HL-60/S4 treated with phorbol 12-myristate 13-acetate at 8.2 ng/mL for 4 days and 3 days (cell line): ENCODE results near the gene DNAJC22.
"Not testable (repeated sequence)": the region's sequence is repeated elsewhere in the genome, so short reads cannot be mapped to it uniquely, and the experiment has no call there.

Source experiments
- in situ Hi-C: fragments of 300-500 bp; cut with MboI; formaldehyde crosslinking; loops from 2 replicates; pipeline ENCODE4 v1.15.0; 2022; ENCODE audit warnings: low sequenced_read_pairs

DNAJC22 gene

DNA sequence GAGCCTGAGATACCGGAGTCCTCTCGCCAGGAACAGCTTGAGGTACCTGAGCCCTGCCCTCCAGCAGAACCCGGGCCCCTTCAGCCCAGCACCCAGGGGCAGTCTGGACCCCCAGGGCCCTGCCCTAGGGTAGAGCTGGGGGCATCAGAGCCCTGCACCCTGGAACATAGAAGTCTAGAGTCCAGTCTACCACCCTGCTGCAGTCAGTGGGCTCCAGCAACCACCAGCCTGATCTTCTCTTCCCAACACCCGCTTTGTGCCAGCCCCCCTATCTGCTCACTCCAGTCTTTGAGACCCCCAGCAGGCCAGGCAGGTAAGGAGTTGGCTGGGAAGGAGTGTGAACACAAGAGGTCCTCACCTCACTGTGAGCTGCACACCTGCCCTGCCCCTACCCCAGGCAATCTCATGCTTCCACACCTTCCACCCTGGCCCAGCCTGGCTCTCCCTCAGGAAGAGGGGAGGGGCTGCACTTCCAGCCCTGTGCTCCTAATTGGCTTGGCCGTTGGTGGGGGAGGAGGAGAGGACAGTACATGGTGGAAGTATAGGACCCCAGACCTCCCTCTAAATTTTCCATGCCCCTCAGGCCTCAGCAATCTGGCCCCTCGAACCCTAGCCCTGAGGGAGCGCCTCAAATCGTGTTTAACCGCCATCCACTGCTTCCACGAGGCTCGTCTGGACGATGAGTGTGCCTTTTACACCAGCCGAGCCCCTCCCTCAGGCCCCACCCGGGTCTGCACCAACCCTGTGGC lies 15.9 kb upstream of the DNAJC22 start:
- in situ Hi-C loops = no loop called here

DNA sequence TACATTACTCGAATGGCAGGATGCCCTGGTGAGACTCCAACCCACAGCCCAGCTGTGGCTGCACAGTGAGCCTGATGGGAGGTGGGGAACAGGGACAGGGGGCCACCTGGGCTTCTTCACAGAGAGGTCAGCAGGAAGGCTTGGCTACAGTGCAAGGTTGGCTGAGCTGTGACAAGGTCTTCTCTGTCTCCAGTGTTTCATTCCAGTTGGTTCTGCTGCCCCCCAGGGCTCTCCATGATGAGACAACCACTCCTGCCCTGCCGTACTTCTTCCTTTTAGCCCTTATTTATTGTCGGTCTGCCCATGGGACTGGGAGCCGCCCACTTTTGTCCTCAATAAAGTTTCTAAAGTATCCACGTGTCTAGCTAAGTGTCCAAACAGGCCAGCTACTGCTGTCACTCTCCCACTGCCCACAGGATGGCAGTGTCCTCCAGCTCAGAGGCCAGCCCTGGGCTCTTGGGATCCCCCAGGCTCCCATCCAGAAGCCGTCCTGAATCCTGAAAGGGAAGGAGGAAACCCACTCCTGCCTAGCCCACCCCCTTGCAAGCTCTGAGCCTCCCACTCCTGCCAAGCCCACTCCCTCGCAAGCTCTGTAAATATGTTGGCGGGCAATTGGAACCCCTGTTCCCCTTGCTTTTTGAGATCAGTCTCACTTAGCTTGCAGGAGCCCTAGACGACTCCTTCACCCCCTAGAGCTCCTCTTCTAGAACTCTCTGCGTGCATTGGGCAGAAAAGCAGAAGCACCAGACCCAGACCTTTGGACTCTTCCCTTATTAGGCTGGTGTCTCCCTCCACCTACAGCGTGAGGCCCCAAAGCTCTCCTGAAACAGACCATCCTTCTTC lies 15.1 kb upstream of the DNAJC22 start:
- in situ Hi-C loops = no loop called here

DNA sequence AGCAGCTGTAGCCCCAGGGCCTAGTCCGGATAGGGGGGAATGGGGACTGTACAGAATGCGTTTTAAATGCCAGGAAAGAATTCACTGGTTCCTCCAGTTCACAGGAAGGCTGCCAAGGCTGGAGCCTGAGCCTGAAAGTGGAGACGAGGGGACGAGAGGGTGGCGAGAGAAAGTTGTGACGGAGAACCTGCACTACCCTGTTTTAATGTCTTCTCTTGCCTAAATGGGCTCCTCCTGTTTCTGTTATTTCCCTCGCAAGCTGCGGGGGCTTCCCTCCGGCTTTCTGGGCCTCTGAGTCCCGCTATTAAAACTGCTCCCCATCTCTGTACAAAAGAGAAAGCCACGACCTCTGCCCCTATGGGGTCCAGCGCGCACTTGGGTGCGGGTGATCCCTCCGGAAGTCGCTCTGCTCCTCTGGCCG lies 14.2 kb upstream of the DNAJC22 start:
- in situ Hi-C loops = no loop called here

DNA sequence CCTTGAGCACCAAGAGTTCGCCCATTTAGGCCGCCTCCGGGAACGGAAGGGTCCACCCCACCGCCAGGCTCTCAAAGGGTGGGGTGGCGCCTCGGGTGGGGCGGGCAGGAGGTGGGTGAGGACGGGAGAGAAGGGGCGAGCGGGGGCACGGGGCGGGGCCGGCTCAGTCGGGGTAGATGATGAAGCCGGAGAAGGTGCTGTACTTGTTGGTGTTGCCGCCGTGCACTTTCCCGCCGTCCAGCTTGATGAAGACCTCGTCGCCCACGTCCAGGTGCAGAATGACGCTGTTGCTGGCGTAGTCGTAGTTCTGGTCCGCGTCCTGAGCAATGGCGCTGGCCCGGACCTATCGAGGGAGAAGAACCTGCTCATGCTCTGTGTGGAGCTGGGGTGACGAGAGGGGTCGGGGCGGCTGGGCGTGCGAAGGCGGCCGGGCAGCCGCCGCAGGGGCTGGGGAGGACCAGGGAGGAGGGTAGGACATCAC lies 13.8 kb upstream of the DNAJC22 start:
- in situ Hi-C loops = no loop called here

DNA sequence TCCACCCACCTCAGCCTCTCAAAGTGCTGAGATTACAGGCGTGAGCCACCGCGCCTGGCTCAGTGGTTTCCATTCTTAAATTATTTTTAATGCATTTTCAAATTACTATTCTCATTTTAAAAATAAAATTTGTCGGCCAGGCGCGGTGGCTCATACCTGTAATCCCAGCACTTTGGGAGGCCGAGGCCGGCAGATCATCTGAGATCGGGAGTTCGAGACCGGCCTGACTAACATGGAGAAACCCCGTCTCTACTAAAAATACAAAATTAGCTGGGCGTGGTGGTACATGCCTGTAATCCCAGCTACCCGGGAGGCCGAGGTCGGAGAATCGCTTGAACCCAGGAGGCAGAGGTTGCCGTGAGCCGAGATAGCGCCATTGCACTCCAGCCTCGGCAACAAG lies 12.9 kb upstream of the DNAJC22 start:
- in situ Hi-C loops = not testable (repeated sequence)

DNA sequence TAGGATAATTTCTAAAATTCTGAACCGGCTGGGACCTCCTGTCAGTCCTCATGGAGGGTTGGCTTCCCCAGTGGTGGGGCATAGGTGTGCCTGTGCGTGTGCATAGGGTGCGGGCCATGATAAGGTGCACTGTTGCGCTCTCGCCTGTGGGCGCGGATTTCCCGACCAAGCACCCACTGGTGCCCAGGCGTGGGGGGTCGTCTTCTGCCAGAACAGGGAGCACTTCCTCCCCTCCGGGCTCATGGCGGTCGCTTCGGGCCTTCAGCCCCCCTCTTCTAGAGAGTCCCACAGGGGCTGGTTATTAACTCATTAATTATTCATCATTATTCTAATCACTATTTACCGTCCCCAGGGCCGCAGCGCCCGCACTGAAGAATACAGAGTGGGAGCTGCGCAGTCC lies 12.5 kb upstream of the DNAJC22 start:
- in situ Hi-C loops = no loop called here

DNA sequence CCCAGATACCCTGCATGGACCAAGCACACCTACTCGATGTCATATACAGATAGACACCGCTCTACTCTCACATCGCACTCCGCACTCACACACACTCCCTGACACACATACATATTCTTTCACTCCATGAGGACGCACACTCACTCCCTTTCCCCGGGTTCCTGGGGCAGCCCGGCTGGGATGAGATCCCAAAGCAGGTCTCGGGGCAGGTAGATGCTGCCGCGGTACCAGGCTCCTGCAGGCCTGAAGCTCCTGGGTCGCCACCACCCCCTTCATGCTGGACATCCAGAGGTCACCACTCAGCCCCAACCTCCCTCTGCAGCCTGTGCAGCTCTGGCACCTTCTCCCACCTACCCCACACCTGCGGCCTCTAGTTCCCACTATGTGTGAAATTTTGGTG lies 12.0 kb upstream of the DNAJC22 start:
- in situ Hi-C loops = no loop called here

DNA sequence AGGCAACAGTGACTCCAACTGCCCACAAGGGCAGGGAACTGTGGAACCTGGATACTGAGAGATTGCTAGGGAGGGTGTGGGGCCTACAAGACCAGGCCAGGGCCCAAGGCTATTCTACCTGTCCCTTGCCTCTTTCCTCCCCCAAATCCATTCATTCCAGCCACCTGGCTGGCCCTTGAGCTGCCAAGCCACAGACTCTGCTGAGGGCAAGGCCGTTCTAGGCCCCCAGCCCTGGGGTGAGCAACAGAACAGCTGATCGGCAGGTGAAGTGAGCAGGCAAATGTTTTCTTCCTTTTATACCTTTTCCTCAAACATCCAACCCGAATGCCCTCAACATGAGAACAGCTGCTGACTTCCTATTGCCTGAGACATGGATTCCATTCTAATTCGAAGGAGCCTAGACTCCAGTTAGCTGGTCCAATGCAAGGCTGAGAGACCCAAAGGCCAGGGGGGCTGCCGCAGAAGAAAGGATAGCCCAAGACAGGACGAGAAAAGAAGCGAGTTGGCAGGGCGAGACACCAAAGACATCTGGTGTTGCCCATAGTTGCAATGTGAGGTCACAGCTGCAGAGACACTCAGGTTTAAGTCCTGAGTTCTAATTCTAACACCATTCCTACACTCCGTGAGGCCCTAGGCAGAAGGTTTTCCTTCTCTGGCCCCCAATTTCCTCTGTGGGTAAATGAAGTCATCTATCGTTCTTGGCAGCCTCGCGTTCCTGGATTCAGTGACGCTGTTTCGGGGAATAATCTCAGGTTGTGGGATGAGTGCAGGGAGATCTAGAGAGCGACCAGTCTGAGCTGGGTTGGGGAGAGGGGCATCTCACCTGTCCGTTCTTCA lies 11.4 kb upstream of the DNAJC22 start:
- in situ Hi-C loops = no loop called here

DNA sequence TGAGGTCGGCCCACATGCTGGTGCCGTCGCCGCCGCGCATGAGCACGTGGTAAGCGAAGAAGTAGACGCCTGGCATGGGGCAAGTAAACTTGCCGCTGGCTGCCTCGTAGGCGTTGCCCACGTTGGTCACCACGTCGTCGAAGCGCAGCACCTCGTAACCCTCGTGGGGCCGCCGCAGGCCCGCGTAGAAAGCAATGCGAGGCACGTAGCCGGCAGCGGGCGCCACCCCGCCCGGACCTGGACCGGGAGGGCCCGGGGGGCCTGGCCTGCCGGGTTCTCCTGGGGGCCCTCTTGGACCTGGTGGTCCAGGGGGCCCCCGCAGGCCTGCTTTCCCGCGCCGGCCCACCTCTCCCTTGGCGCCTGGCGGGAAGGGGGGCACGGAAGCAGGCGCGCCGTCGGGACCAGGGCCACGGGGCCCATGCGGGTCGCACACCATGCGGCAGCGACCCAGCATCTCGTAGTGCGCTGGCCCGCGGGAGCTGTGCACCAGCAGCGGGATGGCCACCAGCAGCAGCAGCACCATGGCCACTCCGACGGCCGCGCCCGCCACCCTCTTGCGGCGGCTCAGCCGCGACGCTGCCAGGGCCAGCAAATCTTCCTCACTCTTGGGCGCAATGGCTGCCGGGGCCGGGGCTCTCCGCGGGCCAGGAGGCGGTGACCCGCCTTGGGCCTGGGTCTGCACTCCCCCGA lies 10.6 kb upstream of the DNAJC22 start:
- in situ Hi-C loops = no loop called here

DNA sequence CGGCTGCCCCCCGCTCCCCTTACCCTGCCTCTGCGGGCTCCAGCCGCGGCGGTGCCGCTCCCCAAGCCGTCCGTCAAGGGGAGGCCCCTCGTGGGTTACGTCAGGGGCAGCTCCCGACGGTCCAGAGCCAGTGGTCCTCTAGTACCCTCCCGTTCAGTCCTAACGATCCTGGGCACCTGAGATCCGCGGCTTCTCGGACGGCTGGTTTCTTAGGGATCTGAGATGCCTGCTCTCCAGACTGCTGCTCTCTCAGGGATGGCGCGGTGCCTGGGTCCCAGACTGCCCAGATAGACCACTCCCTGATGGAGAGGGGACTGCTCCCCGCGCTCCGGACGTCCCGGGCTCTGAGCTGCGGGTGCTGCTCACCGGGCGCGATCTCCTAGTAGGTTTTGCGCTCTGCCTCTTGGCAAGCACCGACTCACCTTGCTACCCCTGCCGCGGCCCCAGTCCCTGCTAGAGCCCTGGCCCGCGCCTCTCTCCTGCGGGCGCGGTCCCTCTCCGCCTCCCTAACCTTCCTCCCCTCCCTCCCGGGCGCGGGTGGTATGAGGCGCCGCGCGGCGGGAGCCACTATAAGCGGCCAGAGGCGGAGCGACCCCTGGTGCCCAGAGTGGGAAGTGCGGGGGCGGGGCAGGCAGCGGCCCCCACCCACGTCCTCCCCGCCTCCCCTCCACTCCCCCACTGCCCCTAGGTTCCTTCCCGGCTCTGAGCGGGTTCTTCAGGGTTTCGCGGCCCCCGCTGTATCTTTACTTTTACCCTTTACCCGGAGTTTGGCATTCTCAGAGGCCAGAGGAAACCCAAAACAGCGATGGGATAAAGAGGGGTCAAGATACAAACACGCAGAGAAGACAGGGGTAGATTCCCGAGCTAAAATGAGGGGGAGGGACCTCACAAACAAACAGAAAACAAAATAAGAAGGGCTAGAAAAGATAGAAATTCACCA lies 9.8 kb upstream of the DNAJC22 start, which contains the start of gene C1QL4:
C1QL4 (minus strand) TSS at position 544 of the 940 bp plus-strand sequence. CDS start 711 bp downstream, outside the sequence.
- in situ Hi-C loops = no loop called here

DNA sequence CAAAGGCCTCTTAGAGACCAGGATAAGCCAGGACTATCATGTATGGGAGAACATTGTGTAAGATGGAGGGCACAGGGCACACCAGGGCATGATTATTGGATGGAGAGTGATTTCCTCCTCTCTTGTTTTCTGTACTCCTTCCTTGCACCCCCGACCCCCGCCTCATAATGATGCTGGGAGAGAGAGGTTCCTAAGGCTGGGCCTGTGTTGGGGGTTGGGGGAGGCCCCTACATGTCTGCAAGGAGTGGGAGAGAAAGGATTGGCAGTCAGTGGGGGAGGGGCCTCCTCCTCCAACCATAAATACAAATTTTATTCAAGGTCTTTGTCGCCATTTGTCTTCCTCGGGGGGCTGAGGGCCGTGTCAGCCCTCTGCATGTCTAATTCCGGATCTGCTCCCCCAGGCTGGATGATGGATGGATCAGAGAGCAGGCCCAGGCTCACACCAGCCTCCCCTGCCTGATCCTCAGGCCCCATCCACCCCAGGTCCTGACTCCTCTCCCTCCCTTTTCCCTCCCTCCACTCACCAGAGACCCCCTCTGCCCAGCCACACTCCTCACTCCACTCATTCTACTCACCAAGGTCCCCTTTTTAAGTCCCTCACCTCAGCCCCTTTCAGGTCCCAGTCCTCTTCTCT lies 7.7 kb upstream of the DNAJC22 start:
- in situ Hi-C loops = no loop called here

DNA sequence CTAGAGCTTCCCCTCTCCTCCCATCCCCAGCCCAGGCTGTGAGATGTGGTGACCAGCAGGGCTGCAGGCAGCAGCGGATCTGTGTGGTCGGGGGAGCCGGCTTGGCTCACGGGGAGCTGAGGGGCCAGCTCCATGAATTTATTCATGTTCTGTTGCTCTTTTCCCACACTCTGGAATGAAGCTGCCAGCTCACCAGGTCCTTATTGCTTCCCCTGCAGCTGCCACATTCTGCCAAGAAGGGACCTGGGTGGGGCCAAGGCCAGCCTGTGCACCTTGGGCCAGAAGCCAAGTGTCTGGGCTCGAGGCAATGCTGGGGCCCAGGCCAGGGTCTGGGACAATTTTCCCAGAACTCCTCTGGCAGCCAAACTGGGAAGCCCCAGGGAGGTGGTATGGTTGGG lies 7.2 kb upstream of the DNAJC22 start:
- in situ Hi-C loops = no loop called here

DNA sequence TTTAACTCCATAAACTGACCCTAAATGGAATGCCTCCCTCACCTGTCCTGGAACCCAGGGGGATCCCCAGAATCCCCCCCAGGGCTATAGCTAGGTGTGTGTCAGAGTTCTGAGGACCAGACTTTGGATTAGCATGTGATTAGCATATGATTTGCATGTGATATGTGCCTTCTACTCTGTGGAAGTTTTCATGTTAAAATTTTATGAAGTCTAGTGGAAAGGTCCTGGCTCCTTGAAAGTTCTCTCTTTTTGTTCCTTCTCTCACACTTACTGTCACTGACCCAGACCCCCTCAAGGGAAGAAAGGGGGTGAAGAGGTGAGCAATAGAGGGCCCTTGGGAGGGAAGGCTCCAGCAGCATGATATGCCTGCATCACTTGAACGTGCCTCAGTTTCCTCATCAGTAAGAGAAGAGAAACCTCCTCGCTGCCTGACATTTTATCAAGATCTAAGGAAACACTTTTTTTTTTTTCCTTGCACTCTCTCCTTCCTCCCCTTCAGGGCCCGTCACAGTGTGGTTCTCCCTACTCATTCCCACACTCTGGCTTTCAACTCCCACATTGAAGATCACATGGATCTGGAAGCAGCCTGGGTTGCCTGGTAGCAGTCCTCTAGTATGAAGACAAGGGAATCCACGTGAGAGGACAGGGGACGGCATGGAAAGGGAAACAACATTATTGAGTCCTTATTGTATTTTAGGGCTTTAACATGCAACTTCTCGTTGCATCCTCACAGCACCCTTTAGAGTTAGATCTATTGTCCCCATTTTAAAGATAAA lies 6.4 kb upstream of the DNAJC22 start:
- in situ Hi-C loops = loop anchor here (10.0 kb wide), 1 partner anchor 55 kb away; no protein-coding TSS in a partner anchor

DNA sequence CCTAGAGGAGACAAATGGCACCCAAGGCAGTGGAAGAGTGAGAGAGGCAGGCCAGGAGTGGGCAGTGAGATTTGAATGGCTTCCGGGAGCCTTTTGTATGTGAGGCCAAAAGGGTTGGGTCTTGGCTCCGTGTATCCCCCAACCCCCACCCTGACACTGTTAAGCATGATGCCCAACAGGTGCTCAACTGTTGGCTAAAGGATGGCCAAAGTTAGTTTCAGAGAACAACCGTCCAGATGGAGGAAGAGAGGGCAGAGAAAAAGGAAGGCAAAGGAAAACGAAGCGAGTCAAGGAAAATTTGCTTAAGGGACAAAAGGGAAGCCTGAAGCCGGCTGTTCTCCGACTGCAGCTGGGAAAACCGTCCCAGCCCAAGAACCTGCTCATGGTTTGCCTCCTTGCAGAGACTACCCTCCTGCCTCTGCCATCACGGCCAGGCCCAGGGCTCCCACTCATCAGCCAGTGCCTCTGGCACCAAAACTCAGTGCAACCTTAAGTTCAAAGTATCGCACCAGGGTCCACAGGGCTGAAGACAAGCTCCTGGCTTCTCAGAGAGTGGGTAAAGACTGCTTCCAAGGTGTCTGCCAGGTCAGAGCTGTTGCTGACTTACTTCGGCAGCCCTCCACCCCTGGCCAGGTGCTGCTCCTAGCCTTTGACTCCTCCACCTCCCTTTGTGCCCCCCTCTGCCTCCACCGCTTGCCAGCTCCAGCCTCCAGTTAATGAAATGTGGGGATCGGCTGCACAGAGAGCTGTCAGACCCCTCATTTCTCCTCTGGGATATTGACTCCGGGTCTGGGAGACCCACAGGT lies 5.5 kb upstream of the DNAJC22 start:
- in situ Hi-C loops = loop anchor here (10.0 kb wide), 1 partner anchor 56 kb away; no protein-coding TSS in a partner anchor

DNA sequence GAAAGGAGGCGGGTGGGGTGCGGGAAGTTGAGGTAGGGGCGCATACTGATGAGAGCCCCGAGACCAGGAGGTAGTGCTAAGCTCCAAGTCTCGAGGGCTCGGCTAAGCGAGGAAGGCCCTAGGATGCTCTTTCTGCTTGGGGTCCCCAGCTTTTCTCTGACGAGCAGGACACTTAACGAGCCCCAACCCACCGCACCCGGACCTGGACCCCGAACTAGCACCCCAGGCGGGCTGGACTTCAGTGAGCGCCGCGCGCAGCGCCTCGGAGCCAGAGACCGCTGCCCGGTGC lies 5.0 kb upstream of the DNAJC22 start:
- in situ Hi-C loops = loop anchor here (10.0 kb wide), 1 partner anchor 57 kb away; no protein-coding TSS in a partner anchor

DNA sequence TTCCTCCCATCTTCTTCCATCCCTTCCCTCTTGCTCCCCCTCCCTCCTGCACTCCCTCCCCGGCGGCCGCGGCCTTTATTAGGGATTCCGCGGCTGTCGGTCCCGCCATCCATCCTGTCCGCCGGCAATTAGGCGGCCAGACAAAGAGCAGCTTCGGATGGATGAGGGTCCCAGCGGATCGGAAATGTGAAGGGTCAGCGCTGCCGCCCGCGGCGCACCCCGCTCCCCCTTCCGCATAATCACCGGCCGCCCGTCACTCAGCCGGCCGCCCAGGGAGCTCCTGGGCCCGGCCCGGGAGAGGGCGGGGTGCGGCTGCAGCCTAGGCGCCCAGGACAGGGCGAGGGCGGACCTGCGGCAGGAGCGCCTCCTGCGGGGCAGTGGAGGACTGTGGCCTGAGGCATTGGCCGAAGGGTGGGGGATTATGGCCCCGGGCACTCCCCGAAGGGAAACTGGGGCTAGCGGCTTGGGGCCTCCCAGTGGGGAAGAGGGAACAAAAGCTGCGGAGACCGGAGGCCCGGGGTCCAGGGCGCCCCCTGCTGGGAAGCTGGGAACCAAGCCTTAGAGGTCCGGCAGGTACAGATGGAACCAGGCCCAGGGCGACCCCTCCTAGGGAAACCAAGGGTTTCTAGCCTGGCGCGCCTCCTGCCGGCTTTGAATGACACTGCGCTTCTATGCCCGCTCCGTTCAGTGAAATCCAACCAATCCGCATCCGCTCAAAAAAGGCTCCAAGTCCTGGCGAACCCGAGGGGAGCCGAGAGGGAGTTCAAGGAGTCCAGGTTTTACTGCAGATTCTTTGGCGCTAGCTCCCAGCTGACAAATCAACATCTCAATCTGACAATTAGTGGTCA lies 4.4 kb upstream of the DNAJC22 start:
- in situ Hi-C loops = loop anchor here (10.0 kb wide), 1 partner anchor 57 kb away; no protein-coding TSS in a partner anchor
